CD4-positive, alpha-beta T cell (primary cell): ENCODE data around the gene LMOD1. TPM values are rescaled to one million over a fixed set of nuclear protein-coding genes. Genes with fewer than 3 reads are reported as not detected.

Experiments used
- ATAC-seq: fragments of 200-7000 bp; cut with Tn5 transposase; one replicate; pipeline ENCODE4 v1.10.0; 2022; ENCODE audit warnings: mild to moderate bottlenecking; ENCODE audit not compliant: poor library complexity
- CTCF ChIA-PET: fragments of 350-600 bp; sonication (Branson Sonifier 250); formaldehyde crosslinking; loops from one replicate; lab custom pipeline; 2021; ENCODE audit warnings: antibody characterized with exemption, inconsistent platforms; lab: Charles Lee
- POLR2A ChIA-PET: fragments of 350-600 bp; sonication (Branson Sonifier 250); formaldehyde crosslinking; loops from one replicate; lab custom pipeline; 2021; ENCODE audit warnings: antibody characterized with exemption, inconsistent platforms; lab: Charles Lee
- DNase-seq, 14 experiments: peaks; one replicate each; pipeline ENCODE4 v3.0.0-alpha.2; 2013 to 2020; ENCODE audit warnings: mixed read lengths in 2 of 14
- H3K27ac ChIP-seq, 2 donors: one replicate each; pipeline versions ENCODE4 v1.5.1 to v1.7.0; 2013; ENCODE audit warnings: low read length in 2 of 2, low read depth in 1 of 2, mild to moderate bottlenecking in 1 of 2
- H3K27me3 ChIP-seq, 2 experiments: 1 replicate in 1 of 2; 2 replicates in 1 of 2; pipeline versions ENCODE4 v1.6.1 to v1.7.0; 2013; ENCODE audit warnings: low read length in 2 of 2, control low read depth in 1 of 2, mild to moderate bottlenecking in 1 of 2, moderate library complexity in 1 of 2; ENCODE audit not compliant: insufficient read depth in 2 of 2, control insufficient read depth in 1 of 2
- H3K36me3 ChIP-seq: one replicate; pipeline ENCODE4 v1.6.1; 2013; ENCODE audit warnings: low read length, control low read depth; ENCODE audit not compliant: insufficient read depth
- H3K4me1 ChIP-seq: one replicate; pipeline ENCODE4 v1.6.1; 2013; ENCODE audit warnings: low read length, control low read depth; ENCODE audit not compliant: insufficient read depth
- H3K4me3 ChIP-seq: one replicate; pipeline ENCODE4 v1.5.1; 2013; ENCODE audit warnings: mild to moderate bottlenecking, low read length, moderate library complexity
- H3K9me3 ChIP-seq, 2 experiments: 1 replicate in 1 of 2; 2 replicates in 1 of 2; pipeline versions ENCODE4 v1.6.1 to v1.7.0; 2013; ENCODE audit warnings: low read length in 2 of 2, mild to moderate bottlenecking in 2 of 2, control low read depth in 1 of 2, moderate library complexity in 1 of 2; ENCODE audit not compliant: control insufficient read depth in 1 of 2, insufficient read depth in 1 of 2
- H3K27ac Mint-ChIP-seq: one replicate; pipeline ENCODE4 v1.8.0; 2020; ENCODE audit warnings: mixed read lengths
- H3K27me3 Mint-ChIP-seq: one replicate; pipeline ENCODE4 v1.8.0; 2021; ENCODE audit warnings: mixed read lengths
- H3K36me3 Mint-ChIP-seq: one replicate; pipeline ENCODE4 v1.8.0; 2021; ENCODE audit warnings: low read depth, mixed read lengths
- H3K4me1 Mint-ChIP-seq: one replicate; pipeline ENCODE4 v1.8.0; 2021; ENCODE audit warnings: low read depth, mixed read lengths
- H3K4me3 Mint-ChIP-seq: one replicate; pipeline ENCODE4 v1.8.0; 2020; ENCODE audit warnings: mild to moderate bottlenecking, mixed read lengths
- H3K9me3 Mint-ChIP-seq: one replicate; pipeline ENCODE4 v1.8.0; 2020; ENCODE audit warnings: mixed read lengths
- CTCF ChIP-seq: fragments of 200-600 bp; IDR thresholded peaks from one replicate; pipeline ENCODE4 v1.8.0; 2022; ENCODE audit warnings: antibody characterized with exemption, mild to moderate bottlenecking
- intact Hi-C, 2 experiments: fragments of 100-400 bp; cut with DNase I in 1 of 2; cut with micrococcal nuclease in 1 of 2; formaldehyde crosslinking; loops; one replicate each; pipeline versions ENCODE4 v1.15.1 to v1.9.0; 2023 to 2025; cut with DNase I, micrococcal nuclease
- microRNA-seq: library from miRNA; unstranded; fragments of <30 nt; microRNA quantifications from one replicate; pipeline ENCODE4 v1.2.0, GENCODE V29; 2021; ENCODE audit warnings: borderline microRNAs expressed, borderline replicate concordance
- total RNA-seq, 174 experiments: library from RNA in 2 of 174; stranded (reverse) in 2 of 174; gene quantifications; one replicate each; pipeline ENCODE4 v1.2.3 and lab custom pipeline; 2021 to 2026

The LMOD1 gene
- total RNA-seq, 2 experiments from 2014 or later = not detected

GRCh38 chr1:201847150-201847549 lies 99.2 kb downstream of the LMOD1 start:
- H3K27me3 Mint-ChIP-seq = no peaks in the 10 kb centered on the region
- peaks cover 29% of the 10 kb centered on the region for H3K4me1 Mint-ChIP-seq
- intact Hi-C loops = no loop called here
- POLR2A ChIA-PET = no interaction called here
- no peak overlapping the region for H3K4me3 Mint-ChIP-seq
- no peaks in the 10 kb centered on the region for H3K9me3 Mint-ChIP-seq
- Histone ChIP-seq H3K36me3 (peaks cover 46% of the 10 kb centered on the region), H3K4me3 (no peak overlapping the region), H3K27ac (no peak overlapping the region), H3K27me3 (no peaks in the 10 kb centered on the region), H3K4me1 (no peaks in the 10 kb centered on the region), H3K9me3 (no peaks in the 10 kb centered on the region)
- ATAC-seq (no peak), DNase-seq (no peak)
- no peak for TF ChIP-seq CTCF
- H3K27ac Mint-ChIP-seq = no peak overlapping the region
- CTCF ChIA-PET = interaction anchor here (3.2 kb wide), 1 partner anchor 18 kb away, joined by 8 read pairs; the partner anchor contains the start of gene IPO9
- peaks cover 55% of the 10 kb centered on the region for H3K36me3 Mint-ChIP-seq

Small RNAs within 50 kb of the gene (microRNA-seq; reads per million reads assigned to microRNA genes)
- not detected for gene MIR6739

Other genes with a start within 250 kb of the LMOD1 start
- 10 to 100 TPM; 17.1 to 20.1 TPM for gene IPO9, start 117.4 kb downstream of the LMOD1 start, total RNA-seq
- under 1 TPM in 1 of 2 experiments, not detected in 1; 0.19 TPM for gene SHISA4, start 57.6 kb downstream of the LMOD1 start, total RNA-seq
- gene TIMM17A, start 9.0 kb upstream of the LMOD1 start, total RNA-seq = 10 to 100 TPM; 46.2 to 49.6 TPM
- gene RNPEP, start 36.1 kb upstream of the LMOD1 start, total RNA-seq = 10 to 100 TPM; 19.9 to 20.8 TPM
- gene ELF3, start 64.0 kb upstream of the LMOD1 start, total RNA-seq = 1 to 10 TPM; 2.0 to 2.7 TPM
- gene GPR37L1, start 176.4 kb upstream of the LMOD1 start, total RNA-seq = not detected
- 10 to 100 TPM; 73.5 to 73.8 TPM for gene ARL8A, start 198.2 kb upstream of the LMOD1 start, total RNA-seq
- 100 to 1,000 TPM; 144 to 145 TPM for gene PTPN7, start 214.1 kb upstream of the LMOD1 start, total RNA-seq
- under 1 TPM; 0.19 to 0.45 TPM for gene LGR6, start 247.3 kb upstream of the LMOD1 start, total RNA-seq